GM19324 (cell line): ENCODE results near the gene MDM4.

Source experiments
- ATAC-seq: cut with Tn5 transposase; IDR thresholded peaks from one replicate; pipeline ENCODE4 v1.9.1; 2021; ENCODE audit warnings: mild to moderate bottlenecking, moderate library complexity; ENCODE audit not compliant: unreplicated experiment, low FRiP score

The MDM4 gene

DNA sequence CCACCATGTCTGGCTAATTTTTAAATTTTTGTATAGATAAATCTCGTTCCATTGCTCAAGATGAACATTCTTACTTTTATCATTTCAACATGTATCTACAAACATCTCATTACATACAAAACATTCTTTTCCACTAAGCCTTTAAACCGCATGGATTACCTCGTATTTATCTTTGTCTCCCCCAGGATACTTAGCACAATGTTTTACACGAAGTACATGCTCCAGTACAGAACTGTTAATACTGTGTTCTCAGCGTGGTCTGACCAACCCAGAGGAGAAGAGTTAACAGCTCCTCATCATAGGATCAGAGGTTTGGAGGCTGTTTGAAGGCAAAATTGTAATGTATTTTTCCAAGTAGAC is 29.0 kb upstream of the MDM4 start:
- ATAC-seq = no peak

DNA sequence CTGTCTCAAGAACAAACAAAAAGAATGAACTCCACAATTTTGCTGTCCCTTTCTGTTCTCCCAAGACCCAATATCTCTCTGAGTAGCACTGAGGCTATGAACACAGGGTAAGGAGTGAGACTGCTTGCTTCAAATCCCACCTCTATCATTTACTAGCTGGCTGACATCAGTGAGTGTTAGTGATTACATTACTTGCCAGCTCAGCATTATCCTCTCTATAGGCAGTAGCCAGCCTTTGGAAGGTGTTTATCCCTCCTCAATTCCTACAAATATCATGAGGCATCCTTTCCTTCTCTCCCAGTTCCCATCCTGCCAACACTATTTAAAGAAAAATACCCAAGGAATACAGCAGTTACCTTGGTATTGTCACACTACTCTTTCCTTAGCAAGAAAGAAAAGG is 24.6 kb upstream of the MDM4 start:
- ATAC-seq = no peak

DNA sequence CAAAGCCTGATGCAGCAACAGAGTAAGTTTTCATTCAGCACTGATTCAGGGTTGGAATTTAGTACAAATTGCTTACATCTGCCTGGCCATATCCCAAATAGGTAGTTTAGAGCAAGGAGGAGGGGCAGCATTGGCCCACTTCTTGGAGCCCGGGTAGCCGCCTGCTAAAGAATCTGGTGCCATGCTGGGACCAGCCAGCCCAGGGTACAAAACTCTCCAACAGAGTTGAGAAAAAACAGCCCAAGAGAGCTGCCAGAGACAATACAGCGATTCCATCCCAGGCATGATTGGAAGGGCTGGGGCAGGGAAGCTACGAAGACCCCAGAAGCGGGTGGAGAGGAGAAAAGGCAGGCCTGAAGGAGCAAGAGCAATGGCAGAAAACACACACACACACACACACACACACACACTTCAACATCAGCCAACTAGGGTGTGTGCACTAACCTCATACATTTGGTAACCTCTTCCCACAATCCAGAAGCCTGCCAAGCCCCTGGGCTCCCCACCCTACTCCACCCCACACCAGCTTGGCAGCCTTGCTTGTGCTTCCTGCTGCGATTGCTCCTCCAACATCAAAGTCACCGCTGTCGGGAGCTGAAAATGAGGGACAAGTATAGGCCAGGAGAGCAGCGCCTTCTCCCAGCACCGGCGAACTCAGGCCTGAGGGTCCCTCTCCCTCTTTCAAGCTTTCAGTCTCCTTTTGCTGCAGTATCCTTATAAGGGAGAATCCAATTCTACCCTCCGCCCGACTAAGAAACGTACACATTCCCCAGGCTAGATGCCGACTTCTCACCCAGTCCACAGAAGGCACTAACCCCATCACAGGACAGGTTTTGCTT is 22.8 kb upstream of the MDM4 start:
- no peak for ATAC-seq

DNA sequence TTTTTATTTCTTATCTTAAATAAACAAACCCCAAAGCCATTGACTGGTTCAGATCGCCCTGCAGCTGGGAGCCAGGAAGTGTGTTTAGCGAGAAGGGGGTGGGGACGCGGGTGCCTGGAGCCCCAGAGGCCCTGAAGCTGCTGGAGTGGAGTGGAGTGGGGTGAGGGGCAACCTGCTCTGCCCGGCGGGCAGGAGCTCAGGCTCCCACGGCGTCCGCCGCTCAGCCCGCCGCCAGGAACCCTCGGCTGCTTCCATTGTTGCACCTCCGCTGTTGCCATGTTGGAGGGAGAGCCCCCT is 22.3 kb upstream of the MDM4 start:
- ATAC-seq = peak; percentile 35

DNA sequence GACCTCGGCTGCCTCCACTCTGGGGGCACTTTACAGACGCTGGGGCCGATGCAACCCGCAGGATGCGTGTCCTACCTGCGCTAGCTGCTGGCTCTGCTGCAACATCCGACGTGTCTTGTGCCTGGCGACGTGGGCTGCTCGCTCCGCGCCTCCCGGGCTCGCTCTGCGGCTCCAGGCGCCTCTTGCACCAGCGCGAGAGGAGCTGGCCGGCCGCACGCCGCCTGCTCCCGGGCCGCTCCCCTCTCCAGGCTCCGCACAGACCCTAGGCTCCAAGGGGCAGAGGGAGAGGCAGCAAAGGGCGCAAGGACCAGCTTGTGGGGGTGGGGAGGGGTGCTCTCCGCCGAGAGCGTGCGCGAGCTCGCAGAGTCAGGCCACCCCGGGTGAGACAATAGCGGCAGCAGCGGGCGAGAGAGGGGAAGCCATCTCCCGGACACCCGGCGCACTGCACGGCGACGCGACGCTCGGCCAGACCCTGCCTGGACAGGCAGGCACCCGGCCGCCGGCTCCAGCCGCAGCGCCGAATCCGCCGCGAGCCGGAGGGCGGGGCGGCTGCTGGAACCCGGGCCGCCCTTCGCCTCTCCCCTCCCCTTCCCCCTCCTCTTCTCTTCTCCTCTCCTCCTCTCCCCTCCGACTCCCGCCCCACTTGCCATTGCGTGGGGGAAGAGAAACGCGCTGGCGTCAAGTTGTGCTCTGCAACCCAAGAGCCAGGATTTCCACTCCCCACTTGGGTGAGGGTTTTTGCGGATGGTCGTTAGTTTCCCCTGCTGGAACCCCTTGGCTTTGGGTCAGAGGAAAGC is 21.7 kb upstream of the MDM4 start, which contains the start of gene PIK3C2B:
Gene PIK3C2B (minus strand): TSS at position 525 of the 797 bp plus-strand sequence. CDS start 25,003 bp downstream, outside the sequence.
- ATAC-seq = peak; percentile 87

DNA sequence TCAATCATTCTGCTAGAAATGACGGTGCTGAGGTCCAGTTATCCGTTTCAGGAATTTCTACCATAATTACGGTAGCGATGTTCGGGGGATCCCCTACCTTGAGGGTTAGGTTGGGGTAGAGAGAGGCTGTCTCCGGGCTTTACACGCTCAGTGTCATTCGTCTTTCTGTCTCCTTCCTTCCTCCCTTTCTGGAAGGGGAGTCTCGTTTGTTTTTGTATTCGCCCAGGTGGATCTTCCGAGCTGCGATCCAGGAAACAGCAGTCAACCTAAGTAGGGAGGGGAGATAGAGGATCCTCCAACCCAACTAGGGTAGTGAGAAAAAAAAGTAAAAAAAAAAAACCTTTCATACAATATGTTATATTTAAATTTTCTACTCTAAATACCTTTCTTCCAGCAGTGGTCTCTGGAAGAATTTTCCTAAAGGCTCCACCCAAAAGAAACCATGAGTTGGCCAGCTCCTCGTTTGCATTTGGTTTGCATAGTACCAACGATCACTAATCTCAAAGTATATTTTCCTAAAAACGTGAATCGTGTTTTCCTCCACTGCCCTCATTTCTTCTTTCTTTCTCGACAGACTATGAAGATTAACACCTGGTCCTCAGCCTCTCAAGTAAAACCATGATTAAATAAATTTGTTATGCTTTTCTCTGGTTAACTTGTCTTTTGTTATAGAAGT is 21.0 kb upstream of the MDM4 start:
- ATAC-seq = no peak

DNA sequence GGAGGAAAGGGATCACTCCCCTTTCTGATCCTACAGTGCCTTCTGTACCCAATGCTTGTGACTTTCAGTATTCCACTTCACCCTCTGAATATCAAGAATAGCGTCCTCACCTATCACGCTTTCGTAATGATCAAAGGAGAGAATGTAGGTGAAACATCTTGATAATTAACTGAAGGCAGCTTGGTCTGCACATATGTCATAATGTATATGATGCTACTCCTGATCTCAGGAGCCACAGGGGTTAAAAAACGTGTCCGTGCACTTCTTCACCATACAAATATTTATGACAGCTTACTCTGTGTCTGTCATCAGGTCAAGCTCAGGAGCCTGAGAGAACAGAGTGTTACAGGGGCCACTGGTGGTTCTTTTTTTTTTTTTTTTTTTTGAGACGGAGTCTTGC is 20.4 kb upstream of the MDM4 start:
- ATAC-seq = no peak

DNA sequence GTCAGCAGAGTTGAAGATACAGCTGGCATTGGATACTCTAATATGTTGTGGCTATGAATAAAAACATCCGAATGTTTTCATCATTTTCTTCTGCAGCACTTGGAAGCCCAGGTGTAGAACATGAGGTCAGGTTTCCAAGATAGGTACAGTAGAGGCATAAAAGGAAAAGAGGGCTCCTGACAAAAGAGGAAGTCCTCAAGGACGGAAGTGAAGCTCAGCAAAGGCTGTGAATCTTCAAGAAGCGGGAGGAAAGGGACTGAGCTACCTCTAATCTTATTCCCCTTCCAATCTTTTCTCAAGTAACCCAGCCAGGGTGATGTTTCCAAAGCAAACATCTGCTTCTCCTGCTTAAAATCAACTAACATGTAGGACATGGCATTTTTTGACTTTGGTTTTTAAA is 17.2 kb upstream of the MDM4 start:
- no peak for ATAC-seq

DNA sequence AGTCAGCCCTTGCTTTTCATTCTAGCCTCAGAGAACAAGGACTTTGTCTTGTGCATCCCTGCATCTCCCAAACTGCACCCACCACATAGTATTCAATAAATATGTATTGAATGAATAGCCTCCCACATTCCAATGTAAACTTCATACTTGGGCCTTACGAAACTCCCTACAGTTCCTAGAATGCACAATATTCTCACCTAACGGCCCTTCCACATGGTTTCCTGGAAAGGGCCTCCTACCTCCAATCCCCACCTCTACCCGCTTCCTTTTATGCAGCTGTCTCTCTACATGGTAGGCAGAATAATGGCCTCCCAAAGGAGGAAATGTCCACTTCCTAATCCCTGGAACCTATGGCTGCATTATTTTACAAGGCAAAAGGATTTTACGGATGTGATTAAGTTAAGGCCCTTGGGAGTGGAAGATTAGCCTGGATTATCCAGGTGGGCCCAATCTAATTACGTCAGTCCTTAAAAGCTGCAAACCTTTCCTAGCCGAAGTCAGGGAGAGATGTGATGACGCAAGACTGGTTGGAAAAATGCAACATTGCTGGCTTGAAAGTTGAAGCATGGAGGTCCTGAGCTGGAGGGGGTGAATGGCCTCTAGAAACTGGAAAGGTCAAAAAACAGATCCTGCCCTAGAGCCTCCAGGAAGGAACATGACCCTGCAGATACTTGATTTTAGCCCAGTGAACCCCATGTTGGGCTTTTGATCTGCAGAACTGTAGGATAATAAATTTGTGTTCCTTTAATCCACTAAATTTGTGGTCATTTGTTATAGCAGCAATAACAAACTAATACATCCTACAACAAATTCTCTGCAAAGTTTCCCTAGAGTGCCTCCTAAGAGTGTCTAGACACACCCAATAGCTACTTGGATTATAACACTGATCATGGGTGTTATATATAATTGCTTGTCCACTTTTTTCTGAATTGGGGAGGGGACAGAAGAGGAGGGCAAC is 16.4 kb upstream of the MDM4 start:
- ATAC-seq = no peak

DNA sequence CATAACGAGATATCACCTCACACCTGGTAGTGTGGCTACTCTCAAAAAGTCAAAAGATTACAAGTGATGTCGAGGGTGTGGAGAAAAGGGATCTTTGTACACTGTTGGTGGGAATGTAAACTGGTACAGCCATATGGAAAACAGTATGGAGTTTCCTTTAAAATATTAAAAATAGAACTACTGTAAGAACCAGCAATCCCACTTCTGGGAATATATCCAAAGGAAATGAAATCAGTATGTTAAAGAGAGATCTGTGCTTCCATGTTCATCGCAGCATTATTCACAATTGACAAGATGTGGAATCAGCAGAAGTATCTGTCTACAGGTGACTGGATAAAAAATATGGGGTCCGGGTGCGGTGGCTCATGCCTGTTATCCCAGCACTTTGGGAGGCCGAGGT is 14.0 kb upstream of the MDM4 start:
- no peak for ATAC-seq

DNA sequence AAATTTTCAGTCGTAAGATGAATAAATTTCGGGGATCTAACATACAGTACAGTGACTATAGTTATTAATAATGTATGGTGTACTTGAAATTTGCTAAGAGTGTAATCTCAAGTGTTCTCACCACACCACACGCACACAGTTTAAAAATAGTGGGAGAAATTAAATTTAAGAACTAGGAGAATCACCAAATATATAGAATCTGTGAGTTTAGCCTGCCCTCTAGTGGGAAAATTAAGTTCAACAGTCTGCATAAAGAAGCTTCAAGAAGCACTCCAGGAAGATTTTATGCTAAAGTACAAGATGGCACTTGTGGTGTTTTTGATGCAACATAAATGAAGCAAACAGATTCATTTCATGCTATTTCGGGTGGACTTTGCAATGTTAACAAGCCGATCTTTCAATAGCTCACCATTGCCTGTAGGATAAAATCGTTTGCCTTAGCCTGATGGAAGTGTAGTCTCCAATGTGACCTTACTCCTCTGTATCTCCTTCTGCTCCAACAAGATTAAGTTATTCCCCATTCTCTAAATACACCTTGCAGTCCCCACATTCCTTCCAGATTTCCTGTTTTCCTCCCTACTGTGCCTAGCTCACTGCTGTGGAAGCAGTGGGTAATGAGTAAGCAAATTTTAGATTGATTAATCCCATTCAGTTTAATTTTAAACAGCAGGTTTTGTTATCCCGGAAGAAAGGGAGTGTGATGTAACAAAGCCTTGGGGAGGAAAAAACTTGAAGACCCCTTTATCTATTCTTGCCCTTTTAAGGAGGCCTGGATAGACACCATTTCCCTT is 12.9 kb upstream of the MDM4 start:
- ATAC-seq = no peak

DNA sequence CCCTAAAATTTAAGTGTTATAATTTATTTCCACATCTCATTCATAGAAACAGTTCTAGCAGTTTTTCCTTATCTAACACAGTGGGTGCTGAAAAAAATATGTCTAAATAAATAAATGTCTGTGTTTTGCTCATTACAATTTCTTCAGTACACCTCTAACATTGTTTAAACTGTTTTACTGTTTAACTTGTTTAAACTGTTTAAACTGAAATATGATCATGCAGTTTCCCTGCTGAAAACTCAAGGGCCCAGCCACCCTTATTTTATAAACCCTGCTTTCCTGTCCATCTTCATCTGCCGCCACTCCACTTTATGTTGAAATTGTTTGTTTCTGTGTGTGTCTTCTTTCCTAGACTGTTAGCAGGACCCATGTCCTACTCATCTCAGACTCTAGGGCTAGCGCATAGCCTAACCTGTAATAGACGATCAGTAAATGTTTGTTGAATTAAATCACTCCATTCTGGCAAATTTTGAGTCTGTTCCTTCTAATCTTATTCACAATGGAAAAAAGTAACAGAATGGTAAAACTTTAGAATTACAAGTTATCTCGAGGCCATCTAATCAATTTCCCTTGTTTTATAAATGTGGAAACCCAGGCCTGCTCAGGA is 12.2 kb upstream of the MDM4 start:
- no peak for ATAC-seq

DNA sequence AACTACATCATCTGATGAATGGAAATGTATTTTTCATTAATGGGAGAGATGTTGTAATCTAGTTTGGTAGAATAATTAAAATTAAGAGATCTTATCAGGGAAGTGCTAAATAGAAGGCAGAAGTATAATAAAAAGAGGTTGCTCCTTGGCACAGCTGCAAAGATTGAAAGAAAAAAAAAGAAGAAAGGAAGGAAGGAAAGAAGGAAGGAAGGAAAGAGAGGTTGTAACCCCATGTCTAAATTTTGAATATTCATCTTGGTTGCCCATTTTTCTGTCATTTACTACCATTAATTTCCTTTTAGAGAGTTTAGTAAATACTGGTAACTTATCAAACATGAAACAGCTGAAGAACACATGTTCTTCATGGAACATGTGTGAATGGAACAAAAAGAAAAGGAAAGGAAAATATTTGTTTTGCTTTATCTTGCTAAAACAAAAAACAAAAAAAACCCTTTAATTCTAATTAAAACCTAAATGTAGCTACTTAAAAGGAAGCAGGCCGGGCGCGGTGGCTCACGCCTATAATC is 10.5 kb upstream of the MDM4 start:
- no peak for ATAC-seq

DNA sequence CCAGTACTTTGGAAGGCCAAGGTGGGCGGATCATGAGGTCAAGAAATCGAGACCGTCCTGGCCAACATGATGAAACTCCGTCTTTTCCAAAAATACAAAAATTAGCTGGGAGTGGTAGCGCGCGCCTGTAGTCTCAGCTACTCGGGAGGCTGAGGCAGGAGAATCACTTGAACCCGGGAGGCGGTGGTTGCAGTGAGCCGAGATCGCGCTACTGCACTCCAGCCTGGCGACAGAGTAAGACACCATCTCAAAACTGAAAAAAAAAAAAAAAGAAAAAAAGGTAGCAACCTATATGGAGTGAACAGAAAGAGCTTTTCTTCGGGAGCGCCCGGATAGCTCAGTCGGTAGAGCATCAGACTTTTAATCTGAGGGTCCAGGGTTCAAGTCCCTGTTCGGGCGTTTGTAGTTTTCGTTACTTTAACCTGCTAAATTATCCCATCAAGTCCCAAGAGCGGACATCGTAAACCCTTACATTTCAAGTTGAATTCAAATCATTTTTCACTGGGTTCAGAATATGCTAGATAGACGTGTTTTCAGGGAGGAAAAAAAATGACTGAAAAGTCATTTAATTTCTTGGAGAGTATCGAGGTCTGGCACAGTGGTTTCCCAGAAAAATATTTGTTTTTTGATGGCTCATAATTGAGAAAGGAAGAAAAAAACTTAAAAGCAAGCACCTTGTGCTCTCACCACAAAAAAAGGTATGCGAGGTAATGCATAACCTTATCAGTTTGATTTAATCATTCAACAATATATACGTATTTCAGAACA is 9.8 kb upstream of the MDM4 start:
- ATAC-seq = peak; percentile 77

DNA sequence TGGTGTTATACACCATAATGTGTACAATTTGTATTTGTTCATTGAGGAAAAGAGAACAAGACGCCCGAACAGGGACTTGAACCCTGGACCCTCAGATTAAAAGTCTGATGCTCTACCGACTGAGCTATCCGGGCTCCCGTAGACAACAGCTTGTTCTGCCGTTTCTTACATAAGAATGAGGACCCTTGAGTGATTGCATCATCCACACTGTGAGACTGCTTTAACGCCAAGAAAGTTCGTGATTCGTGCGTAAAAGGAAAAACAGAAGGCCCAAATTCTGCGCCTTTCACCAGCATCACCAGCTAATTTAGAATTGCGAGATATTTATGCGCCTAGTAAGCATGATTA is 9.3 kb upstream of the MDM4 start:
- ATAC-seq = peak; percentile 63

DNA sequence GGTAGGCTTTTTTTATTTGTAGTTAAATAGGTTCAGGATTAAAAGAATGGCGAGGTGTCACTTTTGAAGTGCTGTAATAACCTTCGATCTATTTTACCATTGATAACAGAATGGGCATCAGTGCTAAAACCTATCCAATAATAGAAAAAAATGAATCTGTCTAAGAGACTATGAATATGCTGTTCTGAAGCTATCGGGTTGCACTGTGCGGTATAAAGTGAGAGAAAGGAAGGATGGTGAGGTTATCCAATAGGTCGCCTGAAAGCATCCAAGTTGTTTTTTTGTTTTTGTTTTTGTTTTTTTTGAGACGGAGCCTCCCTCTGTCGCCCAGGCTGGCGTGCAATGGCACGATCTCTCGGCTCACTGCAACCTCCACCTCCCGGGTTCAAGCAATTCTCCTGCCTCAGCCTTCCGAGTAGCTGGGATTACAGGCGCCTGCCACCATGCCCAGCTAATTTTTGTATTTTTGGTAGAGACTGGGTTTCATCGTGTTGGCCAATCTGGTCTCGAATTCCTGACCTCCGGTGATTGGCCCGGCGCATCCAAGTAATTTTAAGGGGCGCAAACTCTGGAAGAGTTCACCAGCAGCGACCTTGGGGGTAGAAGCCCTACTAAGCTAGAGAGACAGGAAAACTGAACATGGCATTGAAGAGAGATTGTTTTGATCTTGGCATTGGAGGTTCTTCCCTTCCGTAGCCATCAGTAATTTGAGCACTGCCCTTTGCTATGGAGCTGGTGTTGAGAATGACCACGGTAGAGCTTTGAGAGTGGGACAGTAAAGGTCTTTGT is 8.7 kb upstream of the MDM4 start:
- ATAC-seq = peak; percentile 4

DNA sequence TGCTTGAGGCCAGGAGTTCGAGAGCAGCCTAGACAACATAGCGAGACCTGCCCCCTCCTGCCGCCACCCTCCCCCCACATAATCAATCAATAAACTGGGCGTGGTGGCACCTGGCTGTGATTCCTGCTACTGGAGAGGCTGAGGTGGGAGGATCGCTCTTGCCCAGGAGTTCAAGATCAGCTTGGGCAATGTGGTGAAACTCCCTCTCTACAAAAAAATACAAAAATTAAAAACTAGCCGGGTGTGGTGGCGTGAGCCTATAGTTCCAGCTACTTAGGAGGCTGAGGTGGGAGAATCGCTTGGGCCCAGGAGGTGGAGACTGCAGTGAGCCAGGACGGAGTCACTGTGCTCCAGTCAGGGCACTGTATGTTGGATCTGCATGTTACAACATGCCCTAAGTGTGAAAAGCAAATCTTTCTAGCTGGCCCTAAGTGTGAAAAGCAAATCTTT is 7.0 kb upstream of the MDM4 start:
- no peak for ATAC-seq
